Neural progenitor cell (in vitro differentiated cells): ENCODE data around the gene SCLY. TPM values are rescaled to one million over a fixed set of nuclear protein-coding genes. Genes with fewer than 3 reads are reported as not detected.

ENCODE experiments used
- DNase-seq: peaks from one replicate; pipeline ENCODE4 v3.0.0-alpha.2; 2016; ENCODE audit warnings: low spot score
- H2AFZ ChIP-seq: fragments of 200-600 bp; sonication (generic); replicated peaks from 2 replicates; pipeline ENCODE4 v1.6.1; 2016; ENCODE audit warnings: antibody characterized with exemption
- H3F3A ChIP-seq: fragments of 200-600 bp; sonication (generic); 2 replicates; pipeline ENCODE4 v1.6.1; 2016; ENCODE audit warnings: antibody characterized with exemption, low read depth
- H3K27ac ChIP-seq: fragments of 200-600 bp; sonication (generic); 2 replicates; pipeline ENCODE4 v1.5.1; 2016; ENCODE audit warnings: mild to moderate bottlenecking
- H3K27me3 ChIP-seq: fragments of 200-600 bp; sonication (generic); 2 replicates; pipeline ENCODE4 v1.6.1; 2016; ENCODE audit warnings: mild to moderate bottlenecking, moderate library complexity
- H3K36me3 ChIP-seq: fragments of 200-600 bp; sonication (generic); 2 replicates; pipeline ENCODE4 v1.5.1; 2016
- H3K4me1 ChIP-seq: fragments of 200-600 bp; sonication (generic); 2 replicates; pipeline ENCODE4 v1.6.1; 2016; ENCODE audit warnings: mixed run types
- H3K4me2 ChIP-seq: fragments of 200-600 bp; sonication (generic); 2 replicates; pipeline ENCODE4 v1.6.1; 2016
- H3K4me3 ChIP-seq: fragments of 200-600 bp; sonication (generic); 2 replicates; pipeline ENCODE4 v1.5.1; 2016
- H3K79me2 ChIP-seq: fragments of 200-600 bp; sonication (generic); 2 replicates; pipeline ENCODE4 v1.6.1; 2016; ENCODE audit warnings: low read depth
- H3K9ac ChIP-seq: fragments of 200-600 bp; sonication (generic); 2 replicates; pipeline ENCODE4 v1.6.1; 2016
- H3K9me3 ChIP-seq: fragments of 200-600 bp; sonication (generic); 2 replicates; pipeline ENCODE4 v1.5.1; 2016; ENCODE audit warnings: low read depth
- H4K20me1 ChIP-seq: fragments of 200-600 bp; sonication (generic); 2 replicates; pipeline ENCODE4 v1.6.1; 2016; ENCODE audit warnings: low read depth
- H3K27ac Mint-ChIP-seq: 3 replicates; pipeline ENCODE4 v1.8.0; 2021; ENCODE audit warnings: mixed read lengths
- H3K27me3 Mint-ChIP-seq: 2 replicates; pipeline ENCODE4 v1.8.0; 2022; ENCODE audit warnings: low read depth, mild to moderate bottlenecking, inconsistent platforms, moderate library complexity, mixed read lengths; ENCODE audit not compliant: insufficient read depth
- H3K36me3 Mint-ChIP-seq: 3 replicates; pipeline ENCODE4 v1.8.0; 2021; ENCODE audit warnings: mixed read lengths
- H3K4me1 Mint-ChIP-seq: 3 replicates; pipeline ENCODE4 v1.8.0; 2021; ENCODE audit warnings: mixed read lengths
- H3K4me3 Mint-ChIP-seq: 3 replicates; pipeline ENCODE4 v1.8.0; 2021; ENCODE audit warnings: mild to moderate bottlenecking, moderate library complexity, mixed read lengths
- H3K9me3 Mint-ChIP-seq: 3 replicates; pipeline ENCODE4 v1.8.0; 2020; ENCODE audit warnings: mixed read lengths
- EZH2 ChIP-seq: fragments of 200-600 bp; sonication (generic); IDR thresholded peaks from 2 replicates; pipeline ENCODE4 v1.6.1; 2017; ENCODE audit warnings: antibody characterized with exemption, mild to moderate bottlenecking, moderate library complexity
- EZH2phosphoT487 ChIP-seq: fragments of 200-600 bp; sonication (generic); IDR thresholded peaks from 2 replicates; pipeline ENCODE4 v1.6.1; 2017; ENCODE audit warnings: antibody characterized with exemption
- total RNA-seq: library from RNA; depleted of rRNA; stranded (reverse); fragments of >200 nt; gene quantifications from 2 replicates; pipeline ENCODE4 v1.2.3, GENCODE V29; 2015; ENCODE audit warnings: low replicate concordance
- TF ChIP-seq, protein P1 (sequence below): fragments of 200-600 bp; sonication (generic); IDR thresholded peaks from 2 replicates; pipeline ENCODE4 v1.5.1; 2017; ENCODE audit warnings: antibody characterized with exemption, mild to moderate bottlenecking

SCLY gene
- total RNA-seq, 1 donor from 2014 or later: 44.1 TPM

DNA sequence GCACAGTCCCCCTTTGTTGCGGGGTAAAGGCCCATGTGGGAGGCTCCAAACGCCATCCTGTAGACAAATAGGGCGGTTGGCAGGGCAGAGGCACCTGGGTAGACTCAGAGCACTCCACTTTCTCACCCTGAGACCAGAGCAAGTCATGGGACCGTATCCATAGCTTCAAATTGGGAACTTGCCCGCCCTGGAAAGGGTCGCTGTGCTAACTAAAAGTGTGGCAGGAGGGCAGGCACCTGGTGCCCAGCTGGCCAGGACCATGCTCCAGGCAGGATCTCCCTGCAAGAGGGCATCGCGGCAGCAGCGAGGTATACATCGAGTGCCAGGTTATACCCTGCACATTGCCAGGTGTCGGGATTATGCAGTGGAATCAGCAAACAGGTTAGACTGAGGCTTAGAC is 20.8 kb upstream of the SCLY start:
- Mint-ChIP-seq H3K4me1 (no peaks in the 10 kb centered on the region), H3K4me3 (no peak overlapping the region)
- TF ChIP-seq EZH2phosphoT487: no peak
- no peak for TF ChIP-seq EZH2
- TF ChIP-seq, protein P1, sequence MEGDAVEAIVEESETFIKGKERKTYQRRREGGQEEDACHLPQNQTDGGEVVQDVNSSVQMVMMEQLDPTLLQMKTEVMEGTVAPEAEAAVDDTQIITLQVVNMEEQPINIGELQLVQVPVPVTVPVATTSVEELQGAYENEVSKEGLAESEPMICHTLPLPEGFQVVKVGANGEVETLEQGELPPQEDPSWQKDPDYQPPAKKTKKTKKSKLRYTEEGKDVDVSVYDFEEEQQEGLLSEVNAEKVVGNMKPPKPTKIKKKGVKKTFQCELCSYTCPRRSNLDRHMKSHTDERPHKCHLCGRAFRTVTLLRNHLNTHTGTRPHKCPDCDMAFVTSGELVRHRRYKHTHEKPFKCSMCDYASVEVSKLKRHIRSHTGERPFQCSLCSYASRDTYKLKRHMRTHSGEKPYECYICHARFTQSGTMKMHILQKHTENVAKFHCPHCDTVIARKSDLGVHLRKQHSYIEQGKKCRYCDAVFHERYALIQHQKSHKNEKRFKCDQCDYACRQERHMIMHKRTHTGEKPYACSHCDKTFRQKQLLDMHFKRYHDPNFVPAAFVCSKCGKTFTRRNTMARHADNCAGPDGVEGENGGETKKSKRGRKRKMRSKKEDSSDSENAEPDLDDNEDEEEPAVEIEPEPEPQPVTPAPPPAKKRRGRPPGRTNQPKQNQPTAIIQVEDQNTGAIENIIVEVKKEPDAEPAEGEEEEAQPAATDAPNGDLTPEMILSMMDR: no peak

DNA sequence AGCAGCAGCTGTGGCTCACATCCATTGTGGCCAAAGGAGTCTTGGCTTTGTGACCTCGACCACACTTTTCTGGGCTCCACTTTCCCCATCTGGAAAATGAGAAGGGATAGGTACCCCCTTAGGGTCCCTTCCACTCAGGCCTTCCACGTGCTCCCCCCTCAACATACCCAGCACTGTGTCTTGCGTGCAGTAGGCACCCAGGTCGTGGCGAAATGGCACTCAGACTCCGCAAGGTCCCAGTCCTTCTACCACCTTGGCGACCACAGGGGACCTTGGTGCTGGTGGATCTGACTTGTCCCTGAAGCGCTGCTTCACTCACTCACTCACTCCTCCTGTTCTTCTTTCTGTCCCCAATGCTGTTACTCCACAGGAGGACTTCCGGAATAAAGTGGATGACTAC is 19.9 kb upstream of the SCLY start:
- no peak for TF ChIP-seq EZH2phosphoT487
- TF ChIP-seq EZH2: no peak
- TF ChIP-seq, protein P1: no peak
- H3F3A ChIP-seq: no peaks in the 10 kb centered on the region
- H3K4me1 ChIP-seq: no peaks in the 10 kb centered on the region
- H3K4me2 ChIP-seq: no peak overlapping the region
- H3K4me3 Mint-ChIP-seq: no peak overlapping the region
- peaks cover 15% of the 10 kb centered on the region for H3K36me3 Mint-ChIP-seq
- H3K9ac ChIP-seq: no peak overlapping the region
- no peak overlapping the region for H3K27ac Mint-ChIP-seq
- H3K27me3 Mint-ChIP-seq: no peaks in the 10 kb centered on the region
- no peak overlapping the region for H3K27ac ChIP-seq
- H3K4me1 Mint-ChIP-seq: no peaks in the 10 kb centered on the region
- no peaks in the 10 kb centered on the region for H4K20me1 ChIP-seq
- no peaks in the 10 kb centered on the region for H3K36me3 ChIP-seq
- no peaks in the 10 kb centered on the region for H3K27me3 ChIP-seq
- H3K79me2 ChIP-seq: no peaks in the 10 kb centered on the region
- no peaks in the 10 kb centered on the region for H3K9me3 Mint-ChIP-seq
- H2AFZ ChIP-seq: no peak overlapping the region
- DNase-seq: no peak
- H3K9me3 ChIP-seq: no peaks in the 10 kb centered on the region
- no peak overlapping the region for H3K4me3 ChIP-seq

More for the DNA sequence above, 20.8 kb upstream of the SCLY start:
- Mint-ChIP-seq H3K27ac (no peak overlapping the region), H3K27me3 (no peaks in the 10 kb centered on the region), H3K9me3 (no peaks in the 10 kb centered on the region), H3K36me3 (peaks cover 13% of the 10 kb centered on the region)
- H3F3A ChIP-seq: no peaks in the 10 kb centered on the region
- no peak overlapping the region for H3K27ac ChIP-seq
- no peaks in the 10 kb centered on the region for H3K27me3 ChIP-seq
- no peak overlapping the region for H3K4me2 ChIP-seq
- no peaks in the 10 kb centered on the region for H3K4me1 ChIP-seq
- no peak overlapping the region for H3K4me3 ChIP-seq
- no peak overlapping the region for H2AFZ ChIP-seq
- peaks cover 3% of the 10 kb centered on the region for H4K20me1 ChIP-seq
- H3K9me3 ChIP-seq: no peaks in the 10 kb centered on the region
- no peaks in the 10 kb centered on the region for H3K36me3 ChIP-seq
- no peaks in the 10 kb centered on the region for H3K79me2 ChIP-seq
- H3K9ac ChIP-seq: no peak overlapping the region
- no peak for DNase-seq

DNA sequence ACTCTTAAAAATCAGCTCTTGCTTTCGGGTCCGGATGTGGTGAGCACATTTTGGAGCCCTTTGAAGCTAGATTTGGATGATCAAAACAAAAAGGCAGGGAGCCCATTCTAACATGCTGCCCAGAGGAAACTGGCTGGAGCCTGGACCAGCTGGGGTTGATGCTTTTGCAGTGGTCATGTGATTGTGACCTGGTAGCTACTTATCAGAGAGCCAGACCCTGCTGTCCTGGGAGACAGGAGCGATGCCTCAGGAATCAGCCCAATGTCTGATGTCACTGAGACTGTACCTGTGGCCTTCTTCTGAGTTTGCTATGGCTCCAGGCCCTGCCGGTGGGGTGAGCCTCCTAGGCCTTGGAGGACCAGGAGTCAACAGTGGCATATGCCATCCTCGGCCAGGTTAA is 18.7 kb upstream of the SCLY start:
- H4K20me1 ChIP-seq: no peaks in the 10 kb centered on the region
- Mint-ChIP-seq H3K27ac (no peak overlapping the region), H3K36me3 (peaks cover 22% of the 10 kb centered on the region), H3K9me3 (no peaks in the 10 kb centered on the region), H3K27me3 (no peaks in the 10 kb centered on the region), H3K4me3 (no peak overlapping the region), H3K4me1 (no peaks in the 10 kb centered on the region)
- H3F3A ChIP-seq: no peaks in the 10 kb centered on the region
- no peaks in the 10 kb centered on the region for H3K9me3 ChIP-seq
- TF ChIP-seq EZH2phosphoT487 (no peak), EZH2 (no peak)
- TF ChIP-seq, protein P1: no peak
- DNase-seq: no peak
- no peaks in the 10 kb centered on the region for H3K27me3 ChIP-seq
- H3K9ac ChIP-seq: no peak overlapping the region
- H3K79me2 ChIP-seq: no peaks in the 10 kb centered on the region
- no peak overlapping the region for H3K4me2 ChIP-seq
- H3K27ac ChIP-seq: no peak overlapping the region
- no peak overlapping the region for H3K4me3 ChIP-seq
- no peaks in the 10 kb centered on the region for H3K4me1 ChIP-seq
- no peaks in the 10 kb centered on the region for H3K36me3 ChIP-seq
- no peak overlapping the region for H2AFZ ChIP-seq
